SU-DHL-6 (cell line): ENCODE data around the gene GRAP2.

Experiments used
- CTCF ChIP-seq: fragments of 200-600 bp; sonication (generic); IDR thresholded peaks from one replicate; pipeline ENCODE4 v1.5.1; 2017; ENCODE audit warnings: antibody characterized with exemption, mild to moderate bottlenecking, low read length, moderate library complexity; ENCODE audit not compliant: insufficient read depth, poor library complexity, severe bottlenecking
- EZH2phosphoT487 ChIP-seq: fragments of 200-600 bp; sonication (generic), shearing (Covaris generic); conservative IDR thresholded peaks from 2 replicates; pipeline ENCODE4 v1.6.1; 2018; ENCODE audit warnings: mild to moderate bottlenecking, antibody characterized with exemption, low read length, moderate library complexity, mixed read lengths

GRCh38 chr22:39956932-39957664 lies 56.2 kb downstream of the GRAP2 start:
- TF ChIP-seq CTCF = no peak
- TF ChIP-seq EZH2phosphoT487 = no peak
